ENCODE data around the gene DUOXA1.
"Not testable (repeated sequence)": the region's sequence is repeated elsewhere in the genome, so short reads cannot be mapped to it uniquely, and the experiment has no call there.

The DUOXA1 gene

GRCh38 chr15:45105586-45105985 is 24.1 kb downstream of the DUOXA1 start:
- Histone ChIP-seq H3K9me3 (ENCODE audit: control insufficient read depth, insufficient read depth, low read depth, low read length) (no peaks in the 10 kb centered on the region), H3K36me3 (ENCODE audit: control insufficient read depth in 2 of 2, insufficient read depth in 1 of 2, low read length in 2 of 2) (no peaks in the 10 kb centered on the region), H3K27ac (ENCODE audit: extremely low read depth, low read depth, low read length) (no peak overlapping the region), H3K4me3 (ENCODE audit: low read depth, low read length) (no peak overlapping the region), H3K4me1 (ENCODE audit: control insufficient read depth, insufficient read depth, low read length) (no peaks in the 10 kb centered on the region)
- ChIA-PET POLR2A (no interaction called here), CTCF (interaction anchor here (1.6 kb wide), 1 partner anchor 12 kb away, joined by 9 read pairs; no protein-coding TSS in a partner anchor)
- TF ChIP-seq ZNF621 (tag by site-specific recombination; IDR thresholded peaks at IDR 0.05) (no peak), ZNF830 (tag by site-specific recombination; IDR thresholded peaks at IDR 0.05; ENCODE audit: low read depth) (no peak), KLF17 (tag by site-specific recombination; IDR thresholded peaks at IDR 0.05) (no peak), ZNF10 (tag by site-specific recombination; IDR thresholded peaks at IDR 0.05) (no peak), ZNF747 (tag by site-specific recombination; IDR thresholded peaks at IDR 0.05) (no peak), ZNF155 (tag by site-specific recombination; IDR thresholded peaks at IDR 0.05) (no peak), KLF9 (tag by site-specific recombination; IDR thresholded peaks at IDR 0.05; ENCODE audit: low read depth) (no peak), ZNF2 (tag by site-specific recombination; IDR thresholded peaks at IDR 0.05) (no peak), ZNF274 (IDR thresholded peaks at IDR 0.05; ENCODE audit: low read length) (no peak), ZNF274 (tag by site-specific recombination; IDR thresholded peaks at IDR 0.05; ENCODE audit: borderline replicate concordance) (no peak), ZNF221 (tag by site-specific recombination; IDR thresholded peaks at IDR 0.05; ENCODE audit: borderline replicate concordance) (no peak), ZNF449 (tag by site-specific recombination; IDR thresholded peaks at IDR 0.05) (no peak), ZNF600 (tag by site-specific recombination; IDR thresholded peaks at IDR 0.05) (no peak), ZNF692 (tag by site-specific recombination; IDR thresholded peaks at IDR 0.05) (no peak), ZNF645 (tag by site-specific recombination; IDR thresholded peaks at IDR 0.05) (no peak), RBAK (tag by site-specific recombination; IDR thresholded peaks at IDR 0.05) (no peak)

GRCh38 chr15:45104170-45104569 is 25.5 kb downstream of the DUOXA1 start:
- H3K4me1 ChIP-seq (ENCODE audit: control insufficient read depth, insufficient read depth, low read length); H3K9me3 ChIP-seq (ENCODE audit: control insufficient read depth, insufficient read depth, low read depth, low read length); POLR2A ChIA-PET; H3K4me3 ChIP-seq (ENCODE audit: low read depth, low read length); H3K36me3 ChIP-seq (ENCODE audit: control insufficient read depth in 2 of 2, insufficient read depth in 1 of 2, low read length in 2 of 2); H3K27ac ChIP-seq (ENCODE audit: extremely low read depth, low read depth, low read length); CTCF ChIA-PET: not testable (repeated sequence)

GRCh38 chr15:45102226-45102625 is 27.5 kb downstream of the DUOXA1 start:
- no peak for TF ChIP-seq GLIS1 (tag by site-specific recombination; IDR thresholded peaks at IDR 0.05)
- ChIA-PET POLR2A (no interaction called here), CTCF (interaction anchor here (1.0 kb wide), 1 partner anchor 16 kb away, joined by 7 read pairs; no protein-coding TSS in a partner anchor)
- no peaks in the 10 kb centered on the region for H3K4me1 ChIP-seq (ENCODE audit: control insufficient read depth, insufficient read depth, low read length)
- H3K4me3 ChIP-seq (ENCODE audit: low read depth, low read length): no peak overlapping the region
- no peaks in the 10 kb centered on the region for H3K36me3 ChIP-seq (ENCODE audit: control insufficient read depth in 2 of 2, insufficient read depth in 1 of 2, low read length in 2 of 2)
- H3K9me3 ChIP-seq (ENCODE audit: control insufficient read depth, insufficient read depth, low read depth, low read length): no peaks in the 10 kb centered on the region
- no peak overlapping the region for H3K27ac ChIP-seq (ENCODE audit: extremely low read depth, low read depth, low read length)

All from HEK293 (cell line).